GM19467 (cell line): Measurements from ENCODE around the gene GAS2L2.

Experiments
- ATAC-seq: cut with Tn5 transposase; IDR thresholded peaks from one replicate; pipeline ENCODE4 v1.9.1; 2021; ENCODE audit warnings: mild to moderate bottlenecking, moderate library complexity; ENCODE audit not compliant: unreplicated experiment

GAS2L2 gene

GRCh38 chr17:35730400-35731005, 22.5 kb downstream of the GAS2L2 start:
- no peak for ATAC-seq

GRCh38 chr17:35729405-35729833, 23.6 kb downstream of the GAS2L2 start:
- ATAC-seq, result no peak

- ATAC-seq, result no peak
Observed at GRCh38 chr17:35728551-35728950, 24.5 kb downstream of the GAS2L2 start.

- no peak for ATAC-seq
Observed at GRCh38 chr17:35727635-35728034, 25.4 kb downstream of the GAS2L2 start.

- no peak for ATAC-seq
Observed at GRCh38 chr17:35726953-35727460, 26.0 kb downstream of the GAS2L2 start.

GRCh38 chr17:35726127-35726952, 26.7 kb downstream of the GAS2L2 start:
- no peak for ATAC-seq

GRCh38 chr17:35725802-35726126, 27.3 kb downstream of the GAS2L2 start:
- ATAC-seq, result no peak

- ATAC-seq, result no peak
Observed at GRCh38 chr17:35725058-35725457, 28.0 kb downstream of the GAS2L2 start.

- ATAC-seq, result no peak
Observed at GRCh38 chr17:35723735-35724134, 29.3 kb downstream of the GAS2L2 start.

GRCh38 chr17:35717475-35717874, 35.6 kb downstream of the GAS2L2 start:
- ATAC-seq, result no peak

GRCh38 chr17:35716897-35717465, 36.1 kb downstream of the GAS2L2 start:
- no peak for ATAC-seq

GRCh38 chr17:35716173-35716572, 36.9 kb downstream of the GAS2L2 start:
- ATAC-seq, result no peak

GRCh38 chr17:35715416-35715815, 37.6 kb downstream of the GAS2L2 start:
- no peak for ATAC-seq

- no peak for ATAC-seq
Observed at GRCh38 chr17:35714988-35715387, 38.1 kb downstream of the GAS2L2 start.

GRCh38 chr17:35713069-35713728, 39.8 kb downstream of the GAS2L2 start:
- ATAC-seq, result no peak

- no peak for ATAC-seq
Observed at GRCh38 chr17:35710950-35711349, 42.1 kb downstream of the GAS2L2 start.

GRCh38 chr17:35709874-35710273, 43.2 kb downstream of the GAS2L2 start:
- ATAC-seq, result no peak

GRCh38 chr17:35708951-35709350, 44.1 kb downstream of the GAS2L2 start:
- ATAC-seq, result no peak

GRCh38 chr17:35708149-35708548, 44.9 kb downstream of the GAS2L2 start:
- no peak for ATAC-seq

- no peak for ATAC-seq
Observed at GRCh38 chr17:35705705-35706104, 47.3 kb downstream of the GAS2L2 start.

GRCh38 chr17:35705230-35705629, 47.8 kb downstream of the GAS2L2 start:
- no peak for ATAC-seq
